Occipital lobe (tissue), 2 donors: ENCODE results near the gene PIGQ. TPM values are rescaled to one million over a fixed set of nuclear protein-coding genes. Genes with fewer than 3 reads are reported as not detected.
A peak's percentile ranks its signal among the peaks of the same experiment; 100 is the strongest.

Experiments
- DNase-seq: peaks from one replicate; lab custom pipeline; 2025; lab: John Stamatoyannopoulos, UW
- total RNA-seq: library from RNA; depleted of rRNA; stranded (reverse); fragments of >200 nt; gene quantifications from one replicate; pipeline ENCODE4 v1.2.3, GENCODE V29; 2014

PIGQ gene
- total RNA-seq, 1 donor from 2014 or later, result 18.1 TPM

GRCh38 chr16:600781-601180, 31.0 kb downstream of the PIGQ start:
- DNase-seq, result no peak

GRCh38 chr16:603933-604332, 34.2 kb downstream of the PIGQ start:
- DNase-seq, result no peak

- DNase-seq, result no peak
Measured at GRCh38 chr16:606656-607307, 37.0 kb downstream of the PIGQ start.

- DNase-seq, result no peak
Measured at GRCh38 chr16:608019-608418, 38.3 kb downstream of the PIGQ start.

GRCh38 chr16:609316-609715, 39.5 kb downstream of the PIGQ start:
- no peak for DNase-seq

- no peak for DNase-seq
Measured at GRCh38 chr16:609984-610383, 40.2 kb downstream of the PIGQ start.

- no peak for DNase-seq
Measured at GRCh38 chr16:610513-611381, 41.0 kb downstream of the PIGQ start.

GRCh38 chr16:615122-615521, 45.4 kb downstream of the PIGQ start:
- DNase-seq, result no peak

- DNase-seq, result no peak
Measured at GRCh38 chr16:616733-617586, 47.2 kb downstream of the PIGQ start.

- DNase-seq, result no peak
Measured at GRCh38 chr16:617855-618254, 48.1 kb downstream of the PIGQ start.

- no peak for DNase-seq
Measured at GRCh38 chr16:619476-620100, 49.8 kb downstream of the PIGQ start.

GRCh38 chr16:620700-621525, 51.1 kb downstream of the PIGQ start:
- no peak for DNase-seq

- no peak for DNase-seq
Measured at GRCh38 chr16:621526-622105, 51.8 kb downstream of the PIGQ start.

- DNase-seq, result no peak
Measured at GRCh38 chr16:622920-623280, 53.1 kb downstream of the PIGQ start.

- DNase-seq, result no peak
Measured at GRCh38 chr16:624526-625070, 54.8 kb downstream of the PIGQ start.

- no peak for DNase-seq
Measured at GRCh38 chr16:625117-625976, 55.6 kb downstream of the PIGQ start.

- DNase-seq, result no peak
Measured at GRCh38 chr16:625977-626765, 56.4 kb downstream of the PIGQ start.

GRCh38 chr16:626787-627453, 57.2 kb downstream of the PIGQ start:
- DNase-seq, result peak; percentile 53
